H1 (cell line): ENCODE results near the gene PPARD. TPM values are rescaled to one million over a fixed set of nuclear protein-coding genes. Genes with fewer than 3 reads are reported as not detected.

Source experiments
- CTBP2 ChIP-seq: IDR thresholded peaks from 2 replicates; pipeline ENCODE4 v1.7.0; 2011; ENCODE audit warnings: borderline replicate concordance, mild to moderate bottlenecking, moderate library complexity, mixed read lengths, low read length; ENCODE audit not compliant: insufficient read depth, insufficient read length
- polyA plus RNA-seq, 7 experiments: library from polyadenylated mRNA; depleted of rRNA in 3 of 7; stranded (reverse) in 5 of 7; unstranded in 2 of 7; fragments of >200 nt in 5 of 7; fragments of 200-250 nt in 2 of 7; gene quantifications; 1 replicate in 5 of 7; 2 replicates in 1 of 7; 4 replicates in 1 of 7; pipeline versions ENCODE4 v1.2.1 to v1.2.3, GENCODE V29; 2011 to 2013; ENCODE audit warnings: missing spikeins in 2 of 7, mixed read lengths in 2 of 7
- total RNA-seq: library from RNA; stranded (reverse); fragmentation: NEBNext Ultra II Directional; extraction: Animal tissue kit (Norgen Biotek cat#: 25700); gene quantifications from 2 replicates; pipeline ENCODE4 v1.2.1, GENCODE V29; 2021

The PPARD gene
- total and polyA plus RNA-seq, 2 of the 8 experiments (the other 6 are each of a cell fraction or from before 2014, with no cell fraction given), result 14.6 to 14.9 TPM

DNA sequence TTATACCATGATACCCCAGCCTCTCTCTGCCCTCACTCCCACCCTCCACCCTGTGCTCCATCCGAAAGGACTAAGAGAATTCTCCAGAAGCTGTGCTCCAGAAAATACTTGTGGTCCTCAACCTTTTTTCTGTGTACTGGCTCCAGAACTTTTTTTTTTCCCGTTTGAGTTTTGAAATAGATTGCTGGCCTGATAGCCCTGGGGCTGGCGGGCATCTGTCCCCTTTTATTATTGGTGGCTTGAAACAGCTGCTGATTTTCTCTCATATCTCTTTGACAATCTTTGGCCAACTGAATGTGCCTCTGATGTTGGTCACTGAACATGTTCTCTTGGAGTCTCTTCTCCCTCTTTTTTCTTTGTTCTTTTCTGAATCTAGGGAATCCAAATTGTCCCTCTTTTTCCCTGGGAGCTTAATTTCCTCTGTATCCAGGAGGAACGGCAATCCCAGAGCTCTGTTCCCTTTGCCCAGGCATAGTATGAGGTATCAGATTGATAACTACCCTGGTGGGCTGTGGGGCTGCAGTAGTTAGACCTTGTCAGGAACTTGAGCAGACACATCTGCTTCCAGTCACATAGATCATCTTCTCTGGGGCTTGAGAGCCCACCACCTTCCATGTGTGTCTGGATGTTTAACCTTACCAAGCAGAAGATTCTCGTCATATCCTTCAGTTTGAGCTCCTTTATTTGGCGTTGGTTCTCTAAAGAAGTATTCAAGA lies 1.6 kb downstream of the PPARD start (continued):
- no peak for TF ChIP-seq CTBP2
